ENCODE results near the gene IDE.

IDE gene

GRCh38 chr10:92562424-92562823, 11.5 kb downstream of the IDE start:
- no peak for DNase-seq (ENCODE audit: low spot score)
- Histone ChIP-seq H3K4me3 (no peak overlapping the region), H3K27ac (no peak overlapping the region)
- no peak for TF ChIP-seq CTCF (IDR thresholded peaks at IDR 0.05)

- H3K4me3 ChIP-seq = no peak overlapping the region
- H3K27ac ChIP-seq = no peak overlapping the region
- TF ChIP-seq CTCF (IDR thresholded peaks at IDR 0.05) = no peak
- no peak for DNase-seq (ENCODE audit: low spot score)
Measured at GRCh38 chr10:92559046-92559445, 14.8 kb downstream of the IDE start.

GRCh38 chr10:92553959-92554358, 19.9 kb downstream of the IDE start:
- Histone ChIP-seq H3K27ac (no peak overlapping the region), H3K4me3 (no peak overlapping the region)
- no peak for TF ChIP-seq CTCF (IDR thresholded peaks at IDR 0.05)
- DNase-seq (ENCODE audit: low spot score) = no peak

GRCh38 chr10:92552310-92552709, 21.6 kb downstream of the IDE start:
- TF ChIP-seq CTCF (IDR thresholded peaks at IDR 0.05) = no peak

GRCh38 chr10:92550924-92551323, 23.0 kb downstream of the IDE start:
- TF ChIP-seq CTCF (IDR thresholded peaks at IDR 0.05) = no peak
- no peak for DNase-seq (ENCODE audit: low spot score)
- H3K4me3 ChIP-seq = no peak overlapping the region
- H3K27ac ChIP-seq = no peak overlapping the region

More at GRCh38 chr10:92552310-92552709, 21.6 kb downstream of the IDE start:
- Histone ChIP-seq H3K27ac (no peak overlapping the region), H3K4me3 (no peak overlapping the region)
- no peak for DNase-seq (ENCODE audit: low spot score)

- DNase-seq (ENCODE audit: low spot score) = no peak
- no peak overlapping the region for H3K4me3 ChIP-seq
- no peak overlapping the region for H3K27ac ChIP-seq
- no peak for TF ChIP-seq CTCF (IDR thresholded peaks at IDR 0.05)
Measured at GRCh38 chr10:92547676-92548075, 26.2 kb downstream of the IDE start.

- no peak for TF ChIP-seq CTCF (IDR thresholded peaks at IDR 0.05)
- H3K4me3 ChIP-seq = no peak overlapping the region
Measured at GRCh38 chr10:92545556-92545955, 28.3 kb downstream of the IDE start.

More at GRCh38 chr10:92545556-92545955, 28.3 kb downstream of the IDE start:
- no peak for DNase-seq (ENCODE audit: low spot score)
- no peak overlapping the region for H3K27ac ChIP-seq

Data from coronary artery (tissue), 2 donors.